Measurements from ENCODE around the gene SYCP2L. TPM values are rescaled to one million over a fixed set of nuclear protein-coding genes. Genes with fewer than 3 reads are reported as not detected.

The SYCP2L gene
- polyA plus RNA-seq, 2 of the 4 experiments (the other 2 are of a cell fraction), result 2.6 to 13.5 TPM

GRCh38 chr6:10976571-10976970 lies 89.7 kb downstream of the SYCP2L start:
- DNase-seq (ENCODE audit: low read depth in 1 of 2, low spot score in 1 of 2), result no peak
- no peak for TF ChIP-seq FOXS1 (CRISPR knock-in tag; IDR thresholded peaks at IDR 0.05)
- no peak for TF ChIP-seq TFCP2L1 (CRISPR knock-in tag; IDR thresholded peaks at IDR 0.05)
- TF ChIP-seq NFE2L2 (conservative IDR thresholded peaks at IDR 0.05; ENCODE audit: low read length), result no peak
- no peak for ATAC-seq
- Histone ChIP-seq H3K4me1 (no peaks in the 10 kb centered on the region), H3K9me3 (no peaks in the 10 kb centered on the region), H3K27ac (no peak overlapping the region), H3K4me2 (no peak overlapping the region), H3K4me3 (no peak overlapping the region)
- no peak for FAIRE-seq
- POLR2A ChIA-PET, result no interaction called here
- CTCF ChIA-PET, result interaction anchor here (1.0 to 1.6 kb wide), 2 partner anchors 26 to 92 kb away, joined by 3 read pairs; no protein-coding TSS in a partner anchor
- 83% methylated on average over 4 of the region's 6 CpGs for WGBS (ENCODE audit: missing lambda C conversion rate)

- Histone ChIP-seq H3K4me1 (no peaks in the 10 kb centered on the region), H3K4me3 (no peak overlapping the region), H3K9me3 (no peaks in the 10 kb centered on the region), H3K4me2 (no peak overlapping the region), H3K27ac (no peak overlapping the region)
- CTCF ChIA-PET, result interaction anchor here (1.6 kb wide), 1 partner anchor 26 kb away, joined by 3 read pairs; no protein-coding TSS in a partner anchor
- no peak for TF ChIP-seq NFE2L2 (conservative IDR thresholded peaks at IDR 0.05; ENCODE audit: low read length)
- ATAC-seq, result no peak
- WGBS (ENCODE audit: missing lambda C conversion rate), result 96% methylated on average over 5 of the region's 5 CpGs
- POLR2A ChIA-PET, result no interaction called here
- FAIRE-seq, result no peak
- DNase-seq (ENCODE audit: low read depth in 1 of 2, low spot score in 1 of 2), result no peak
These were observed 90.5 kb downstream of the SYCP2L start for GRCh38 chr6:10977231-10977968.

GRCh38 chr6:10979603-10980002 lies 92.8 kb downstream of the SYCP2L start:
- POLR2A ChIA-PET, result no interaction called here
- TF ChIP-seq GATA3 (IDR thresholded peaks at IDR 0.05; ENCODE audit: borderline replicate concordance) (no peak), CTCF (IDR thresholded peaks at IDR 0.05) (no peak), RCOR1 (IDR thresholded peaks at IDR 0.05; ENCODE audit: low read depth, low read length) (no peak), FOXS1 (CRISPR knock-in tag; IDR thresholded peaks at IDR 0.05) (no peak), CBX8 (IDR thresholded peaks at IDR 0.05) (no peak), E2F6 (IDR thresholded peaks at IDR 0.05; ENCODE audit: borderline replicate concordance, low read depth) (no peak), ELK1 (IDR thresholded peaks at IDR 0.05; ENCODE audit: low read depth, low read length) (no peak), RAD21 (conservative IDR thresholded peaks at IDR 0.05 in 1 of 2, IDR thresholded peaks at IDR 0.05 in 1 of 2) (no peak), KDM1A (IDR thresholded peaks at IDR 0.05; ENCODE audit: low read depth) (no peak), FOSB (CRISPR knock-in tag; IDR thresholded peaks at IDR 0.05) (no peak), HMGXB4 (CRISPR knock-in tag; IDR thresholded peaks at IDR 0.05; ENCODE audit: borderline replicate concordance) (no peak), CHD4 (IDR thresholded peaks at IDR 0.05; ENCODE audit: borderline replicate concordance) (no peak), REST (IDR thresholded peaks at IDR 0.05) (no peak), BHLHE40 (IDR thresholded peaks at IDR 0.05; ENCODE audit: low read depth, low read length) (no peak)
- Histone ChIP-seq H3K27ac (no peak overlapping the region), H3K4me1 (no peaks in the 10 kb centered on the region), H3K4me2 (no peak overlapping the region), H3K9me3 (no peaks in the 10 kb centered on the region), H3K4me3 (no peak overlapping the region)
- ATAC-seq (no peak), DNase-seq (ENCODE audit: low read depth in 1 of 2, low spot score in 1 of 2) (no peak), FAIRE-seq (no peak)
- CTCF ChIA-PET, result no interaction called here
- 96% methylated on average over 1 of the region's 1 CpG for WGBS (ENCODE audit: missing lambda C conversion rate)

All from A549 (cell line).